Measurements from ENCODE around the gene PRR14L.

GRCh38 chr22:31754813-31755212, 4.9 kb upstream of the PRR14L start:
- TF ChIP-seq POLR2AphosphoS5 (IDR thresholded peaks at IDR 0.05; ENCODE audit: low read depth, low read length) (no peak), POLR2A (IDR thresholded peaks at IDR 0.05; ENCODE audit: low read depth, low read length) (no peak)
